Central memory CD4-positive, alpha-beta T cell (primary cell): Measurements from ENCODE around the gene APOC3.
"Not testable (repeated sequence)": the region's sequence is repeated elsewhere in the genome, so short reads cannot be mapped to it uniquely, and the experiment has no call there.

Experiments used
- DNase-seq: peaks from one replicate; pipeline ENCODE4 v3.0.0; 2022

The APOC3 gene

GRCh38 chr11:116832350-116833290 lies 2.9 kb downstream of the APOC3 start:
- DNase-seq: no peak

- DNase-seq: no peak
These were observed 3.7 kb downstream of the APOC3 start for GRCh38 chr11:116833491-116833815.

GRCh38 chr11:116833816-116834534 lies 4.3 kb downstream of the APOC3 start:
- DNase-seq: no peak

- DNase-seq: not testable (repeated sequence)
These were observed 4.9 kb downstream of the APOC3 start for GRCh38 chr11:116834535-116835041.

GRCh38 chr11:116835042-116835772 lies 5.5 kb downstream of the APOC3 start:
- no peak for DNase-seq

GRCh38 chr11:116835791-116836631 lies 6.3 kb downstream of the APOC3 start:
- DNase-seq: peak; percentile 75

- no peak for DNase-seq
These were observed 6.9 kb downstream of the APOC3 start for GRCh38 chr11:116836632-116836991.

GRCh38 chr11:116837231-116838091 lies 7.8 kb downstream of the APOC3 start, which contains the start of gene APOA1:
Gene APOA1, minus strand, starts transcription at chr11:116837622. Its CDS starts 235 bp downstream, at chr11:116837387.
- no peak for DNase-seq

- DNase-seq: no peak
These were observed 8.8 kb downstream of the APOC3 start for GRCh38 chr11:116838321-116839084.

GRCh38 chr11:116840224-116840745 lies 10.6 kb downstream of the APOC3 start:
- DNase-seq: no peak

GRCh38 chr11:116840746-116841296 lies 11.1 kb downstream of the APOC3 start:
- no peak for DNase-seq

- no peak for DNase-seq
These were observed 12.4 kb downstream of the APOC3 start for GRCh38 chr11:116842117-116842516.

GRCh38 chr11:116842909-116843308 lies 13.2 kb downstream of the APOC3 start:
- DNase-seq: no peak

- DNase-seq: no peak
These were observed 14.0 kb downstream of the APOC3 start for GRCh38 chr11:116843661-116844060.

GRCh38 chr11:116844722-116845121 lies 15.0 kb downstream of the APOC3 start:
- no peak for DNase-seq

GRCh38 chr11:116847612-116848011 lies 17.9 kb downstream of the APOC3 start:
- no peak for DNase-seq

GRCh38 chr11:116849060-116849459 lies 19.4 kb downstream of the APOC3 start:
- no peak for DNase-seq

- no peak for DNase-seq
These were observed 19.8 kb downstream of the APOC3 start for GRCh38 chr11:116849486-116849885.

- peak; percentile 55 for DNase-seq
These were observed 21.9 kb downstream of the APOC3 start for GRCh38 chr11:116851626-116852025.
